Neural cell (in vitro differentiated cells): ENCODE data around the gene MS4A18. TPM values are rescaled to one million over a fixed set of nuclear protein-coding genes. Genes with fewer than 3 reads are reported as not detected.

Experiments
- H2AFZ ChIP-seq: fragments of 200-600, 300-800 bp; sonication (generic), shearing (Covaris generic); 2 replicates; pipeline ENCODE4 v1.6.0; 2014; ENCODE audit warnings: low read depth, mild to moderate bottlenecking, antibody characterized with exemption, low read length, moderate library complexity
- H3F3A ChIP-seq: fragments of 200-600 bp; shearing (Covaris generic); 2 replicates; pipeline ENCODE4 v1.6.1; 2016; ENCODE audit warnings: mild to moderate bottlenecking, moderate library complexity, mixed read lengths, antibody characterized with exemption, low read length; ENCODE audit not compliant: insufficient read depth, poor library complexity, severe bottlenecking
- H3K27ac ChIP-seq: fragments of 200-600, 300-800 bp; sonication (generic), shearing (Covaris generic); 2 replicates; pipeline ENCODE4 v1.5.1; 2014; ENCODE audit warnings: mild to moderate bottlenecking, low read length, moderate library complexity
- H3K27me3 ChIP-seq: fragments of 300-800, 200-600 bp; sonication (generic), shearing (Covaris generic); 2 replicates; pipeline ENCODE4 v1.6.0; 2014; ENCODE audit warnings: mild to moderate bottlenecking, low read depth, low read length, moderate library complexity; ENCODE audit not compliant: insufficient read depth
- H3K36me3 ChIP-seq: fragments of 300-800, 200-600 bp; sonication (generic), shearing (Covaris generic); 2 replicates; pipeline ENCODE4 v1.5.1; 2014; ENCODE audit warnings: mild to moderate bottlenecking, antibody characterized with exemption, low read length, moderate library complexity; ENCODE audit not compliant: insufficient read depth
- H3K4me2 ChIP-seq: fragments of 300-800, 200-600 bp; sonication (generic), shearing (Covaris generic); 2 replicates; pipeline ENCODE4 v1.6.0; 2014; ENCODE audit warnings: mild to moderate bottlenecking, low read length
- H3K4me3 ChIP-seq: fragments of 300-800, 200-600 bp; sonication (generic), shearing (Covaris generic); 2 replicates; pipeline ENCODE4 v1.5.1; 2014; ENCODE audit warnings: mild to moderate bottlenecking, low read length, moderate library complexity
- H3K79me2 ChIP-seq: fragments of 200-600 bp; shearing (Covaris generic); replicated peaks from 2 replicates; pipeline ENCODE4 v1.6.0; 2014; ENCODE audit warnings: mild to moderate bottlenecking, low read length, moderate library complexity; ENCODE audit not compliant: insufficient read depth
- H3K9ac ChIP-seq: fragments of 300-800, 200-600 bp; sonication (generic), shearing (Covaris generic); 2 replicates; pipeline ENCODE4 v1.6.1; 2016; ENCODE audit warnings: mild to moderate bottlenecking, low read length, mixed read lengths
- H3K9me2 ChIP-seq: fragments of 200-600 bp; shearing (Covaris generic); 2 replicates; pipeline ENCODE4 v1.6.1; 2016; ENCODE audit warnings: mild to moderate bottlenecking, low read length, mixed read lengths; ENCODE audit not compliant: insufficient read depth
- H3K9me3 ChIP-seq: fragments of 200-600, 300-800 bp; sonication (generic), shearing (Covaris generic); 2 replicates; pipeline ENCODE4 v1.6.1; 2016; ENCODE audit warnings: mild to moderate bottlenecking, mixed run types, low read length, moderate library complexity, mixed read lengths
- H4K20me1 ChIP-seq: fragments of 200-600 bp; shearing (Covaris generic); 2 replicates; pipeline ENCODE4 v1.6.1; 2016; ENCODE audit warnings: mild to moderate bottlenecking, mixed run types; ENCODE audit not compliant: insufficient read depth
- CTCF ChIP-seq: fragments of 450-650 bp; IDR thresholded peaks from 2 replicates; pipeline ENCODE4 v1.5.1; 2014; ENCODE audit warnings: antibody characterized with exemption, mild to moderate bottlenecking, moderate library complexity; ENCODE audit not compliant: poor library complexity, severe bottlenecking
- EP300 ChIP-seq: fragments of 450-650 bp; conservative IDR thresholded peaks from 2 replicates; pipeline ENCODE4 v1.6.1; 2014; ENCODE audit warnings: antibody characterized with exemption, mild to moderate bottlenecking, moderate library complexity; ENCODE audit not compliant: poor library complexity, severe bottlenecking
- EZH2 ChIP-seq: fragments of 200-600, 300-800 bp; shearing (Covaris generic), sonication (generic); IDR thresholded peaks from 2 replicates; pipeline ENCODE4 v1.6.1; 2014; ENCODE audit warnings: antibody characterized with exemption, low read length, borderline replicate concordance, mild to moderate bottlenecking; ENCODE audit not compliant: insufficient read depth, poor library complexity, severe bottlenecking
- MXI1 ChIP-seq: fragments of 450-650 bp; conservative IDR thresholded peaks from 2 replicates; pipeline ENCODE4 v1.6.1; 2014; ENCODE audit warnings: antibody characterized with exemption, mild to moderate bottlenecking; ENCODE audit not compliant: poor library complexity, severe bottlenecking
- POLR2AphosphoS5 ChIP-seq: IDR thresholded peaks from 2 replicates; pipeline ENCODE4 v1.6.1; 2012
- RAD21 ChIP-seq: fragments of 450-650 bp; conservative IDR thresholded peaks from 2 replicates; pipeline ENCODE4 v1.6.1; 2014; ENCODE audit warnings: antibody characterized with exemption, mild to moderate bottlenecking, moderate library complexity
- REST ChIP-seq: IDR thresholded peaks from 2 replicates; pipeline ENCODE4 v1.6.1; 2012; ENCODE audit warnings: borderline replicate concordance
- SMC3 ChIP-seq: fragments of 450-650 bp; conservative IDR thresholded peaks from 2 replicates; pipeline ENCODE4 v1.6.1; 2014; ENCODE audit warnings: antibody characterized with exemption, mild to moderate bottlenecking, moderate library complexity; ENCODE audit not compliant: poor library complexity
- TAF1 ChIP-seq: IDR thresholded peaks from 2 replicates; pipeline ENCODE4 v1.6.1; 2012; ENCODE audit warnings: low read depth
- polyA plus RNA-seq: library from polyadenylated mRNA; depleted of rRNA; stranded (reverse); fragments of >200 nt; gene quantifications from 2 replicates; pipeline ENCODE4 v1.2.3, GENCODE V29; 2014

MS4A18 gene
- polyA plus RNA-seq, 1 donor from 2014 or later, result not detected

GRCh38 chr11:60763692-60764369 is 39.3 kb downstream of the MS4A18 start:
- TF ChIP-seq TAF1 (no peak), RAD21 (no peak), SMC3 (no peak), EZH2 (no peak), MXI1 (no peak), POLR2AphosphoS5 (no peak)
- H2AFZ ChIP-seq, result no peak overlapping the region
- H3K4me2 ChIP-seq, result no peak overlapping the region
- H3F3A ChIP-seq, result no peaks in the 10 kb centered on the region
- no peaks in the 10 kb centered on the region for H3K36me3 ChIP-seq
- H3K9ac ChIP-seq, result no peak overlapping the region
- no peak overlapping the region for H3K4me3 ChIP-seq
- H3K27me3 ChIP-seq, result no peaks in the 10 kb centered on the region
- no peak overlapping the region for H3K27ac ChIP-seq
- H4K20me1 ChIP-seq, result no peaks in the 10 kb centered on the region
- H3K79me2 ChIP-seq, result no peaks in the 10 kb centered on the region
- no peaks in the 10 kb centered on the region for H3K9me2 ChIP-seq
- no peaks in the 10 kb centered on the region for H3K9me3 ChIP-seq

- H4K20me1 ChIP-seq, result no peaks in the 10 kb centered on the region
- H3K9ac ChIP-seq, result no peak overlapping the region
- H3K79me2 ChIP-seq, result no peaks in the 10 kb centered on the region
- no peak overlapping the region for H3K4me3 ChIP-seq
- H3K9me2 ChIP-seq, result no peaks in the 10 kb centered on the region
- H3K4me2 ChIP-seq, result no peak overlapping the region
- no peak overlapping the region for H3K27ac ChIP-seq
- no peak overlapping the region for H2AFZ ChIP-seq
- no peaks in the 10 kb centered on the region for H3F3A ChIP-seq
- no peaks in the 10 kb centered on the region for H3K9me3 ChIP-seq
- no peak for TF ChIP-seq REST
- no peak for TF ChIP-seq POLR2AphosphoS5
- TF ChIP-seq CTCF, result no peak
- no peak for TF ChIP-seq EP300
- TF ChIP-seq TAF1, result no peak
- no peak for TF ChIP-seq MXI1
- no peak for TF ChIP-seq RAD21
- TF ChIP-seq EZH2, result no peak
- H3K36me3 ChIP-seq, result no peaks in the 10 kb centered on the region
- H3K27me3 ChIP-seq, result no peaks in the 10 kb centered on the region
Measured at GRCh38 chr11:60764879-60765278, 40.4 kb downstream of the MS4A18 start.
